ENCODE data around the gene TNC.

DNA sequence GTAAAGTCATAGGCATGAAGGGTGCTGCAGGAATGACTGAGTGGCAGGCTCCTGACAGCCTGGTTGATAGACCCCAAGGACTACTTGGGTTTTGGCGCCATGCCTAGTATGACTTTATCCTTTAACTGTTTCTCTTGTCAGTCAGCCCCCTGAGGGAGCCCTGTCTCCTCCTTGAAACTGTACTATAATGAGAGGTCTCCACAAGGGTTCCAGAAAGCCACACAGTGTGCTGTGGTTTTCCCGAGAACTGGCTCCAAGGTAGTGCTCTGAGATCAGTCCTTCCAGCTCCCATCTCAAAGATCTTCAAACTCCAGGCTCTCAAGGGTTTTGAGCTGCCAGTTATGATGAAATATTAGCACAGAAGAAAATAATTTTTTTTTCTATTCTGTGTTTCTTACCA lies 26.7 kb upstream of the TNC start:
- TF ChIP-seq, protein P1, sequence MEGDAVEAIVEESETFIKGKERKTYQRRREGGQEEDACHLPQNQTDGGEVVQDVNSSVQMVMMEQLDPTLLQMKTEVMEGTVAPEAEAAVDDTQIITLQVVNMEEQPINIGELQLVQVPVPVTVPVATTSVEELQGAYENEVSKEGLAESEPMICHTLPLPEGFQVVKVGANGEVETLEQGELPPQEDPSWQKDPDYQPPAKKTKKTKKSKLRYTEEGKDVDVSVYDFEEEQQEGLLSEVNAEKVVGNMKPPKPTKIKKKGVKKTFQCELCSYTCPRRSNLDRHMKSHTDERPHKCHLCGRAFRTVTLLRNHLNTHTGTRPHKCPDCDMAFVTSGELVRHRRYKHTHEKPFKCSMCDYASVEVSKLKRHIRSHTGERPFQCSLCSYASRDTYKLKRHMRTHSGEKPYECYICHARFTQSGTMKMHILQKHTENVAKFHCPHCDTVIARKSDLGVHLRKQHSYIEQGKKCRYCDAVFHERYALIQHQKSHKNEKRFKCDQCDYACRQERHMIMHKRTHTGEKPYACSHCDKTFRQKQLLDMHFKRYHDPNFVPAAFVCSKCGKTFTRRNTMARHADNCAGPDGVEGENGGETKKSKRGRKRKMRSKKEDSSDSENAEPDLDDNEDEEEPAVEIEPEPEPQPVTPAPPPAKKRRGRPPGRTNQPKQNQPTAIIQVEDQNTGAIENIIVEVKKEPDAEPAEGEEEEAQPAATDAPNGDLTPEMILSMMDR (IDR thresholded peaks at IDR 0.05), result no peak
- TF ChIP-seq EP300 (IDR thresholded peaks at IDR 0.05) (no peak), POLR2A (IDR thresholded peaks at IDR 0.05) (no peak)

All from suprapubic skin (tissue), 3 donors.